Natural killer cell (primary cell): ENCODE results near the gene SCN5A. TPM values are rescaled to one million over a fixed set of nuclear protein-coding genes. Genes with fewer than 3 reads are reported as not detected.

ENCODE experiments used
- ATAC-seq, 3 donors: fragments of 150-1000 bp in 2 of 3; fragments of 200-7000 bp in 1 of 3; cut with Tn5 transposase; 1 replicate in 1 of 3; 2 replicates in 2 of 3; pipeline ENCODE4 v1.10.0; 2021; ENCODE audit warnings: mild to moderate bottlenecking in 2 of 3, moderate library complexity in 2 of 3
- DNase-seq, 2 donors: peaks; one replicate each; pipeline versions ENCODE4 v3.0.0 to v3.0.0-alpha.2; 2013 to 2021; ENCODE audit warnings: mixed read lengths in 1 of 2
- H3K27ac ChIP-seq: one replicate; pipeline ENCODE4 v1.5.1; 2013; ENCODE audit warnings: mild to moderate bottlenecking, low read length
- H3K27me3 ChIP-seq: one replicate; pipeline ENCODE4 v1.6.1; 2013; ENCODE audit warnings: low read length; ENCODE audit not compliant: control insufficient read depth, insufficient read depth
- H3K36me3 ChIP-seq: one replicate; pipeline ENCODE4 v1.6.1; 2013; ENCODE audit warnings: low read length; ENCODE audit not compliant: control insufficient read depth, insufficient read depth
- H3K4me1 ChIP-seq: one replicate; pipeline ENCODE4 v1.6.1; 2013; ENCODE audit warnings: low read length; ENCODE audit not compliant: control insufficient read depth, insufficient read depth
- H3K4me3 ChIP-seq: one replicate; pipeline ENCODE4 v1.5.1; 2013; ENCODE audit warnings: low read length
- H3K9me3 ChIP-seq: one replicate; pipeline ENCODE4 v1.6.1; 2013; ENCODE audit warnings: low read length; ENCODE audit not compliant: control insufficient read depth, insufficient read depth
- H3K27ac Mint-ChIP-seq, 2 donors: one replicate each; pipeline ENCODE4 v1.8.0; 2022; ENCODE audit warnings: mild to moderate bottlenecking in 2 of 2, mixed read lengths in 2 of 2, moderate library complexity in 1 of 2
- H3K27me3 Mint-ChIP-seq, 2 donors: one replicate each; pipeline ENCODE4 v1.8.0; 2022; ENCODE audit warnings: low read depth in 2 of 2, mixed read lengths in 2 of 2
- H3K36me3 Mint-ChIP-seq: one replicate; pipeline ENCODE4 v1.8.0; 2022; ENCODE audit warnings: mixed read lengths
- H3K4me1 Mint-ChIP-seq, 2 donors: one replicate each; pipeline ENCODE4 v1.8.0; 2022; ENCODE audit warnings: mixed read lengths in 2 of 2
- H3K4me3 Mint-ChIP-seq: one replicate; pipeline ENCODE4 v1.8.0; 2022; ENCODE audit warnings: mild to moderate bottlenecking, moderate library complexity, mixed read lengths
- H3K9me3 Mint-ChIP-seq, 2 donors: one replicate each; pipeline ENCODE4 v1.8.0; 2022; ENCODE audit warnings: mixed read lengths in 2 of 2
- CTCF ChIP-seq: fragments of 200-600 bp; IDR thresholded peaks from one replicate; pipeline ENCODE4 v1.8.0; 2022; ENCODE audit warnings: antibody characterized with exemption
- WGBS: methylation state at CpG from one replicate; pipeline ENCODE4 v1.1.7; 2013; ENCODE audit warnings: missing lambda C conversion rate; ENCODE audit not compliant: insufficient coverage; 5-methylcytosine and 5-hydroxymethylcytosine counted together
- intact Hi-C: fragments of 100-400 bp; cut with micrococcal nuclease; formaldehyde crosslinking; loops from one replicate; pipeline ENCODE4 v1.14.2; 2022
- total RNA-seq, 4 donors: library from RNA; stranded (reverse); fragments of 120-200 nt in 1 of 4; gene quantifications; one replicate each; pipeline versions ENCODE4 v1.2.3 to v1.2.4, GENCODE V29; 2013 to 2022

Gene SCN5A
- total RNA-seq, 3 donors from 2014 or later (not counting 1 experiment from before 2014, with no cell fraction given): 0.50 TPM; not detected in 2

- ATAC-seq: no peak
- H3K9me3 ChIP-seq: no peaks in the 10 kb centered on the region
- no peak for DNase-seq
- H3K36me3 ChIP-seq: no peaks in the 10 kb centered on the region
- intact Hi-C loops: no loop called here
- H3K4me1 Mint-ChIP-seq: no peaks in the 10 kb centered on the region
- H3K27me3 Mint-ChIP-seq: no peaks in the 10 kb centered on the region
- no peak overlapping the region for H3K27ac ChIP-seq
- no peaks in the 10 kb centered on the region for H3K36me3 Mint-ChIP-seq
- H3K4me3 Mint-ChIP-seq: no peak overlapping the region
- H3K9me3 Mint-ChIP-seq: no peaks in the 10 kb centered on the region
- no peaks in the 10 kb centered on the region for H3K27me3 ChIP-seq
- H3K4me1 ChIP-seq: no peaks in the 10 kb centered on the region
- TF ChIP-seq CTCF: no peak
- no peak overlapping the region for H3K4me3 ChIP-seq
- no peak overlapping the region for H3K27ac Mint-ChIP-seq
- 82% methylated on average over 6 of the region's 6 CpGs for WGBS
Observed at GRCh38 chr3:38610436-38610835, 39.1 kb downstream of the SCN5A start.

GRCh38 chr3:38609386-38610111 is 39.9 kb downstream of the SCN5A start:
- 91% methylated on average over 21 of the region's 21 CpGs for WGBS
- H3K4me1 Mint-ChIP-seq: no peaks in the 10 kb centered on the region
- intact Hi-C loops: no loop called here

GRCh38 chr3:38608961-38609360 is 40.5 kb downstream of the SCN5A start:
- no peaks in the 10 kb centered on the region for H3K9me3 Mint-ChIP-seq
- H3K27ac Mint-ChIP-seq: no peak overlapping the region
- no peak overlapping the region for H3K27ac ChIP-seq
- H3K4me3 Mint-ChIP-seq: no peak overlapping the region
- H3K36me3 ChIP-seq: no peaks in the 10 kb centered on the region
- TF ChIP-seq CTCF: no peak
- no peak overlapping the region for H3K4me3 ChIP-seq
- ATAC-seq (no peak), DNase-seq (no peak)
- H3K4me1 Mint-ChIP-seq: no peaks in the 10 kb centered on the region
- no peaks in the 10 kb centered on the region for H3K27me3 Mint-ChIP-seq
- WGBS: 84% methylated on average over 5 of the region's 5 CpGs
- H3K36me3 Mint-ChIP-seq: no peaks in the 10 kb centered on the region
- no peaks in the 10 kb centered on the region for H3K27me3 ChIP-seq
- intact Hi-C loops: no loop called here
- H3K9me3 ChIP-seq: no peaks in the 10 kb centered on the region
- H3K4me1 ChIP-seq: no peaks in the 10 kb centered on the region

More at GRCh38 chr3:38609386-38610111, 39.9 kb downstream of the SCN5A start:
- Mint-ChIP-seq H3K4me3 (no peak overlapping the region), H3K36me3 (no peaks in the 10 kb centered on the region), H3K9me3 (no peaks in the 10 kb centered on the region), H3K27me3 (no peaks in the 10 kb centered on the region), H3K27ac (no peak overlapping the region)
- no peaks in the 10 kb centered on the region for H3K4me1 ChIP-seq
- no peaks in the 10 kb centered on the region for H3K36me3 ChIP-seq
- no peak overlapping the region for H3K27ac ChIP-seq
- H3K4me3 ChIP-seq: no peak overlapping the region
- H3K9me3 ChIP-seq: no peaks in the 10 kb centered on the region
- DNase-seq: no peak
- no peaks in the 10 kb centered on the region for H3K27me3 ChIP-seq
- no peak for TF ChIP-seq CTCF
- no peak for ATAC-seq
